MCF 10A (cell line): ENCODE results near the gene DMKN. TPM values are rescaled to one million over a fixed set of nuclear protein-coding genes. Genes with fewer than 3 reads are reported as not detected.
"Not testable (repeated sequence)": the region's sequence is repeated elsewhere in the genome, so short reads cannot be mapped to it uniquely, and the experiment has no call there.

Experiments used
- BruUV-seq: library from RNA; stranded (reverse); fragments of 400-500 nt; replicated peaks from 2 replicates; lab custom pipeline; 2021; lab: Mats Ljungman, UMichigan
- CTCF ChIA-PET: fragments of 300-600 bp; sonication (Branson Sonifier 250); formaldehyde crosslinking; extraction: SDS; loops from one replicate; lab custom pipeline; 2021; ENCODE audit warnings: antibody characterized with exemption, inconsistent platforms; lab: Yijun Ruan, JAX
- POLR2A ChIA-PET: fragments of 300-600, 350-650 bp; sonication (Branson Sonifier 250); formaldehyde crosslinking; extraction: SDS; loops from one replicate; lab custom pipeline; 2020; ENCODE audit warnings: antibody characterized with exemption, inconsistent platforms; lab: Yijun Ruan, JAX
- DNase-seq: peaks from one replicate; pipeline ENCODE4 v3.0.0-alpha.2; 2018; ENCODE audit not compliant: unreplicated experiment
- H3K27ac Mint-ChIP-seq: one replicate; pipeline ENCODE4 v1.8.0; 2022; ENCODE audit warnings: mild to moderate bottlenecking, low read depth, mixed read lengths; ENCODE audit not compliant: unreplicated experiment
- H3K27me3 Mint-ChIP-seq: one replicate; pipeline ENCODE4 v1.8.0; 2022; ENCODE audit warnings: mixed read lengths; ENCODE audit not compliant: insufficient read depth, unreplicated experiment
- H3K36me3 Mint-ChIP-seq: one replicate; pipeline ENCODE4 v1.8.0; 2022; ENCODE audit warnings: mild to moderate bottlenecking, moderate library complexity, mixed read lengths; ENCODE audit not compliant: insufficient read depth, unreplicated experiment
- H3K4me1 Mint-ChIP-seq: one replicate; pipeline ENCODE4 v1.8.0; 2022; ENCODE audit warnings: mixed read lengths; ENCODE audit not compliant: insufficient read depth, unreplicated experiment
- H3K4me3 Mint-ChIP-seq: one replicate; pipeline ENCODE4 v1.8.0; 2022; ENCODE audit warnings: mild to moderate bottlenecking, moderate library complexity, mixed read lengths; ENCODE audit not compliant: unreplicated experiment
- H3K9me3 Mint-ChIP-seq: one replicate; pipeline ENCODE4 v1.8.0; 2022; ENCODE audit warnings: mixed read lengths; ENCODE audit not compliant: unreplicated experiment
- intact Hi-C: fragments of 100-400 bp; cut with micrococcal nuclease; formaldehyde crosslinking; loops from 2 replicates; pipeline ENCODE4 v1.14.1; 2022
- total RNA-seq: library from RNA; stranded (reverse); gene quantifications from 2 replicates; pipeline ENCODE4 v1.2.3, GENCODE V29; 2022
- TF ChIP-seq, protein P1 (sequence below): fragments of 200-600 bp; IDR thresholded peaks from one replicate; pipeline ENCODE4 v1.8.0; 2022; ENCODE audit warnings: antibody characterized with exemption, mild to moderate bottlenecking; ENCODE audit not compliant: unreplicated experiment

DMKN gene
- total RNA-seq, 1 experiment from 2014 or later, result 90.7 TPM

GRCh38 chr19:35478794-35479677 is 34.4 kb downstream of the DMKN start:
- Mint-ChIP-seq H3K27ac (no peak overlapping the region), H3K27me3 (peaks cover 16% of the 10 kb centered on the region), H3K36me3 (peaks cover 6% of the 10 kb centered on the region), H3K4me3 (no peak overlapping the region), H3K4me1 (no peaks in the 10 kb centered on the region), H3K9me3 (no peaks in the 10 kb centered on the region)
- intact Hi-C loops, result no loop called here
- no peak for DNase-seq
- TF ChIP-seq, protein P1, sequence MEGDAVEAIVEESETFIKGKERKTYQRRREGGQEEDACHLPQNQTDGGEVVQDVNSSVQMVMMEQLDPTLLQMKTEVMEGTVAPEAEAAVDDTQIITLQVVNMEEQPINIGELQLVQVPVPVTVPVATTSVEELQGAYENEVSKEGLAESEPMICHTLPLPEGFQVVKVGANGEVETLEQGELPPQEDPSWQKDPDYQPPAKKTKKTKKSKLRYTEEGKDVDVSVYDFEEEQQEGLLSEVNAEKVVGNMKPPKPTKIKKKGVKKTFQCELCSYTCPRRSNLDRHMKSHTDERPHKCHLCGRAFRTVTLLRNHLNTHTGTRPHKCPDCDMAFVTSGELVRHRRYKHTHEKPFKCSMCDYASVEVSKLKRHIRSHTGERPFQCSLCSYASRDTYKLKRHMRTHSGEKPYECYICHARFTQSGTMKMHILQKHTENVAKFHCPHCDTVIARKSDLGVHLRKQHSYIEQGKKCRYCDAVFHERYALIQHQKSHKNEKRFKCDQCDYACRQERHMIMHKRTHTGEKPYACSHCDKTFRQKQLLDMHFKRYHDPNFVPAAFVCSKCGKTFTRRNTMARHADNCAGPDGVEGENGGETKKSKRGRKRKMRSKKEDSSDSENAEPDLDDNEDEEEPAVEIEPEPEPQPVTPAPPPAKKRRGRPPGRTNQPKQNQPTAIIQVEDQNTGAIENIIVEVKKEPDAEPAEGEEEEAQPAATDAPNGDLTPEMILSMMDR, result no peak
- ChIA-PET CTCF (interaction anchor here (0.6 to 3.4 kb wide), 5 partner anchors 10 to 126 kb away, joined by 3 to 16 read pairs (median 6); no protein-coding TSS in a partner anchor), POLR2A (interaction anchor here (0.5 kb wide), 1 partner anchor 47 kb away, joined by 4 read pairs; no protein-coding TSS in a partner anchor)
- no TSS peak for BruUV-seq

DNA sequence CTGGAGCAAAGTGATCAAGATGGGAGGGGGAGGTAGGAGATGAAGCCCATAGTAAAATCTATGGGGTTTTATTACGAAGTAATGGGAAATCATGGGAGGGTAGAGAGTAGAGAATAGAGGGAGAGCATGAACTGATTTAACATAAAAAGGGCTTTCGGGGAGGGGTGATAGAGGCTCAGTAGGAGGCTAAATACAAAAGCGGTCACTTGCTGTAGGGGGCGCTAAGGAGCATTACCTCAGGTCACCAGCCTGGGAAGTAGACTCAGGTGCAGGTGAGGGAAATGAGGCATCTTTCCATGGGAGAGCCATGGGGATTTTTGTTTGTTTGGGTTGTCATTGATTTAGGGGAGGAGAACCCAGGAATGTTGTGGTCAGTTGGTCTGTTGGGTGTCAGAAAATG is 37.3 kb downstream of the DMKN start:
- Mint-ChIP-seq H3K27ac (no peak overlapping the region), H3K4me1 (no peaks in the 10 kb centered on the region), H3K27me3 (peaks cover 7% of the 10 kb centered on the region), H3K36me3 (no peaks in the 10 kb centered on the region), H3K9me3 (no peaks in the 10 kb centered on the region), H3K4me3 (no peak overlapping the region)
- POLR2A ChIA-PET, result no interaction called here
- CTCF ChIA-PET, result interaction anchor here (1.1 kb wide), 1 partner anchor 142 kb away, joined by 3 read pairs; no protein-coding TSS in a partner anchor
- BruUV-seq, result no TSS peak
- intact Hi-C loops, result no loop called here
- TF ChIP-seq, protein P1, result peak; percentile 18
- DNase-seq, result no peak

DNA sequence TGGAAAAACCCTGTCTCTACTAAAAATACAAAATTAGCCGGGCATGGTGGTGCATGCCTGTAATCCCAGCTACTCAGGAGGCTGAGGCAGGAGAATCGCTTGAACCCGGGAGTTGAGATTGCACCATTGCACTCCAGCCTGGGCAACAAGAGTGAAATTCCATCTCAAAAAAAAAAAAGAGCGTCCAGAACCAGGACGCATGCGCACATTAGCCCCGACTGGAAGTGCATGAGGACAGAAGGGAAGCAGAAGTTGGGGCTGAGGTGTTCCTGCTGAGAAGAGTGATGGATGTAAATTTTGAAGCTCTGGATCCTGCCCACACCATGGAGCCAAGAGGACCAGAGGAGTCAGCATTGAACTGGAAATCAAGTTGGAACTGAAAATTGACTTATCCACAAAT is 38.9 kb downstream of the DMKN start:
- CTCF ChIA-PET, result interaction anchor here (2.1 kb wide), 1 partner anchor 21 kb away, joined by 9 read pairs; no protein-coding TSS in a partner anchor

GRCh38 chr19:35474104-35474503 is 39.3 kb downstream of the DMKN start:
- TF ChIP-seq, protein P1, result no peak
- Mint-ChIP-seq H3K27me3 (no peaks in the 10 kb centered on the region), H3K4me3 (no peak overlapping the region)

More for the DNA sequence above, 38.9 kb downstream of the DMKN start:
- H3K36me3 Mint-ChIP-seq, POLR2A ChIA-PET, H3K4me1 Mint-ChIP-seq, H3K27ac Mint-ChIP-seq, intact Hi-C loops, DNase-seq, H3K9me3 Mint-ChIP-seq, H3K27me3 Mint-ChIP-seq, BruUV-seq, H3K4me3 Mint-ChIP-seq: not testable (repeated sequence)

More at GRCh38 chr19:35474104-35474503, 39.3 kb downstream of the DMKN start:
- no peaks in the 10 kb centered on the region for H3K9me3 Mint-ChIP-seq
- DNase-seq, result no peak
- no TSS peak for BruUV-seq
- no peak overlapping the region for H3K27ac Mint-ChIP-seq
- intact Hi-C loops, result no loop called here
- CTCF ChIA-PET, result interaction anchor here (2.1 to 9.0 kb wide), 2 partner anchors 21 to 119 kb away, joined by 9 to 143 read pairs; partner anchors contain the start of gene FFAR3
- POLR2A ChIA-PET, result interaction anchor here (0.6 kb wide), 1 partner anchor 97 kb away, joined by 3 read pairs; no protein-coding TSS in a partner anchor
- H3K4me1 Mint-ChIP-seq, result no peaks in the 10 kb centered on the region
- no peaks in the 10 kb centered on the region for H3K36me3 Mint-ChIP-seq
